ENCODE measurements around the gene DISC1. TPM values are rescaled to one million over a fixed set of nuclear protein-coding genes. Genes with fewer than 3 reads are reported as not detected.

The DISC1 gene
- total RNA-seq, 1 experiment from 2014 or later, result 1.8 TPM

GRCh38 chr1:232040260-232040659 lies 413.7 kb downstream of the DISC1 start:
- no peak for TF ChIP-seq ZBTB33 (IDR thresholded peaks at IDR 0.05; ENCODE audit: extremely low read depth, insufficient replicate concordance, low read length)
- TF ChIP-seq SRF (IDR thresholded peaks at IDR 0.05; ENCODE audit: low read depth), result no peak
- no peak for TF ChIP-seq YY1 (IDR thresholded peaks at IDR 0.05; ENCODE audit: extremely low read depth, insufficient replicate concordance, low read depth, low read length)
- no peak for TF ChIP-seq SIN3A (IDR thresholded peaks at IDR 0.05; ENCODE audit: low read depth)
- no peak for TF ChIP-seq CEBPB (IDR thresholded peaks at IDR 0.05; ENCODE audit: low read depth)
- TF ChIP-seq SP1 (IDR thresholded peaks at IDR 0.05; ENCODE audit: low read depth), result no peak
- TF ChIP-seq JUND (IDR thresholded peaks at IDR 0.05), result no peak
- no peak for TF ChIP-seq POLR2AphosphoS5 (IDR thresholded peaks at IDR 0.05; ENCODE audit: low read depth, low read length)
- no peak for TF ChIP-seq CTCF (IDR thresholded peaks at IDR 0.05 in 2 of 3, conservative IDR thresholded peaks at IDR 0.05 in 1 of 3; ENCODE audit: borderline replicate concordance in 1 of 3, insufficient read depth in 1 of 3, low read depth in 2 of 3, low read length in 2 of 3)
- no peak for TF ChIP-seq EZH2phosphoT487 (IDR thresholded peaks at IDR 0.05; ENCODE audit: borderline replicate concordance)
- no peak for TF ChIP-seq EZH2 (IDR thresholded peaks at IDR 0.05)
- no peak for TF ChIP-seq ZNF274 (IDR thresholded peaks at IDR 0.05; ENCODE audit: low read depth, low read length)
- H3K9me2 ChIP-seq (ENCODE audit: insufficient read depth), result no peaks in the 10 kb centered on the region
- no peak for DNase-seq (ENCODE audit: low read depth, low spot score)
- H3K27ac ChIP-seq (ENCODE audit: low read depth, low read length), result no peak overlapping the region
- no peak overlapping the region for H3K9ac ChIP-seq (ENCODE audit: low read length)
- H3K4me3 ChIP-seq (replicated peaks in 1 of 2; ENCODE audit: low read depth in 1 of 2, low read length in 2 of 2), result no peak overlapping the region
- intact Hi-C loops (cut with micrococcal nuclease), result no loop called here
- POLR2A ChIA-PET, result no interaction called here
- RAD21 ChIA-PET (ENCODE audit: low non-redundant PET in 1 of 2, low total read pairs in 2 of 2, uncharacterized antibody in 2 of 2, unreplicated experiment in 2 of 2), result no interaction called here
- no peaks in the 10 kb centered on the region for H3K79me2 ChIP-seq (ENCODE audit: insufficient read depth, low read length)
- H3K4me2 ChIP-seq (ENCODE audit: low read length), result no peak overlapping the region
- no peaks in the 10 kb centered on the region for H3K9me3 ChIP-seq (ENCODE audit: control insufficient read depth in 1 of 2, insufficient read depth in 1 of 2, low read depth in 1 of 2, low read length in 2 of 2)
- peaks cover 6% of the 10 kb centered on the region for H3K27me3 ChIP-seq (ENCODE audit: insufficient read depth, low read length)
- H3K4me1 ChIP-seq (ENCODE audit: control insufficient read depth in 1 of 2, insufficient read depth in 2 of 2, low read length in 2 of 2), result no peaks in the 10 kb centered on the region
- H4K20me1 ChIP-seq (ENCODE audit: insufficient read depth), result no peaks in the 10 kb centered on the region
- ATAC-seq, result no peak
- H3K36me3 ChIP-seq (ENCODE audit: control insufficient read depth in 1 of 2, insufficient read depth in 2 of 2, low read length in 2 of 2), result no peaks in the 10 kb centered on the region
- no peak overlapping the region for H2AFZ ChIP-seq (ENCODE audit: low read depth, low read length, poor library complexity, severe bottlenecking)
- CTCF ChIA-PET, result no interaction called here
- no TSS peak for BruUV-seq (replicated peaks)
